HepG2 (cell line): ENCODE measurements around the gene RAE1. TPM values are rescaled to one million over a fixed set of nuclear protein-coding genes. Genes with fewer than 3 reads are reported as not detected.
A peak's percentile ranks its signal among the peaks of the same experiment; 100 is the strongest.

Experiments used
- MTA1 ChIP-seq: sonication (generic); formaldehyde crosslinking; IDR thresholded peaks from 2 replicates; pipeline ENCODE4 v1.4.0; 2020; ENCODE audit warnings: missing genetic modification reagents, mild to moderate bottlenecking, borderline replicate concordance
- SALL2 ChIP-seq: sonication (generic); formaldehyde crosslinking; IDR thresholded peaks from 2 replicates; pipeline ENCODE4 v1.8.1; 2023; ENCODE audit warnings: mild to moderate bottlenecking, missing genetic modification reagents, inconsistent platforms
- SNAI1 ChIP-seq: sonication (generic); formaldehyde crosslinking; IDR thresholded peaks from 2 replicates; pipeline ENCODE4 v1.5.0; 2020; ENCODE audit warnings: mild to moderate bottlenecking, missing genetic modification reagents, borderline replicate concordance
- SUZ12 ChIP-seq: fragments of 150-350 bp; IDR thresholded peaks from 2 replicates; pipeline ENCODE4 v1.6.1; 2014; ENCODE audit warnings: low read depth, low read length
- TMF1 ChIP-seq: sonication (generic); formaldehyde crosslinking; IDR thresholded peaks from 2 replicates; pipeline ENCODE4 v1.8.1; 2022; ENCODE audit warnings: low read depth, missing genetic modification reagents
- ZC3H13 ChIP-seq: sonication (generic); formaldehyde crosslinking; IDR thresholded peaks from 2 replicates; pipeline ENCODE4 v1.8.1; 2023; ENCODE audit warnings: mild to moderate bottlenecking, missing genetic modification reagents, moderate library complexity
- ZFP62 ChIP-seq: sonication (generic); formaldehyde crosslinking; IDR thresholded peaks from 2 replicates; pipeline ENCODE4 v1.4.0; 2020; ENCODE audit warnings: missing genetic modification reagents
- ZNF441 ChIP-seq: sonication (generic); formaldehyde crosslinking; IDR thresholded peaks from 2 replicates; pipeline ENCODE4 v1.7.0; 2021; ENCODE audit warnings: missing genetic modification reagents, borderline replicate concordance
- ZNF501 ChIP-seq: sonication (generic); formaldehyde crosslinking; IDR thresholded peaks from 2 replicates; pipeline ENCODE4 v1.5.1; 2020; ENCODE audit warnings: mild to moderate bottlenecking, moderate library complexity, missing genetic modification reagents
- ZNF713 ChIP-seq: sonication (generic); formaldehyde crosslinking; IDR thresholded peaks from 2 replicates; pipeline ENCODE4 v1.4.0; 2020; ENCODE audit warnings: mild to moderate bottlenecking, missing genetic modification reagents
- ZNF790 ChIP-seq: sonication (generic); formaldehyde crosslinking; IDR thresholded peaks from 2 replicates; pipeline ENCODE4 v1.8.0; 2022; ENCODE audit warnings: missing genetic modification reagents, mild to moderate bottlenecking, borderline replicate concordance
- ZNF839 ChIP-seq: sonication (generic); formaldehyde crosslinking; IDR thresholded peaks from 2 replicates; pipeline ENCODE4 v1.4.0; 2020; ENCODE audit warnings: missing genetic modification reagents, mild to moderate bottlenecking, borderline replicate concordance
- polyA plus RNA-seq, 8 experiments: library from polyadenylated mRNA; depleted of rRNA in 3 of 8; stranded (reverse) in 7 of 8; unstranded in 1 of 8; fragments of >200 nt; fragmentation: Illumina TruSeq in 4 of 8; extraction: Trizol in 4 of 8; gene quantifications; 2 replicates each; pipeline versions ENCODE4 v1.2.1 to v1.2.3, GENCODE V29; 2011 to 2016; ENCODE audit warnings: low read depth in 4 of 8, missing spikeins in 1 of 8, mixed read lengths in 1 of 8; ENCODE audit not compliant: insufficient read depth in 1 of 8
- total RNA-seq, 5 experiments: library from RNA; depleted of rRNA; stranded (reverse); fragments of >200 nt; fragmentation: Illumina TruSeq; extraction: Trizol; gene quantifications; 2 replicates each; pipeline ENCODE4 v1.2.3, GENCODE V29; 2016; ENCODE audit warnings: low read depth in 1 of 5
- TF ChIP-seq, protein P1 (sequence below): sonication (generic); formaldehyde crosslinking; IDR thresholded peaks from 2 replicates; pipeline ENCODE4 v1.4.0; 2020; ENCODE audit warnings: mild to moderate bottlenecking, missing genetic modification reagents, borderline replicate concordance
- TF ChIP-seq, protein P2 (sequence below): sonication (generic); formaldehyde crosslinking; IDR thresholded peaks from 2 replicates; pipeline ENCODE4 v1.4.0; 2020; ENCODE audit warnings: missing genetic modification reagents
- TF ChIP-seq, protein P3 (sequence below): sonication (generic); formaldehyde crosslinking; IDR thresholded peaks from 2 replicates; pipeline ENCODE4 v1.4.0; 2020; ENCODE audit warnings: missing genetic modification reagents, borderline replicate concordance
- TF ChIP-seq, protein P4 (sequence below): sonication (generic); formaldehyde crosslinking; IDR thresholded peaks from 2 replicates; pipeline ENCODE4 v1.4.0; 2020; ENCODE audit warnings: missing genetic modification reagents, borderline replicate concordance

Gene RAE1
- total and polyA plus RNA-seq, 2 of the 13 experiments (the other 11 are each of a cell fraction or from before 2014, with no cell fraction given), result 36.1 to 72.9 TPM

DNA sequence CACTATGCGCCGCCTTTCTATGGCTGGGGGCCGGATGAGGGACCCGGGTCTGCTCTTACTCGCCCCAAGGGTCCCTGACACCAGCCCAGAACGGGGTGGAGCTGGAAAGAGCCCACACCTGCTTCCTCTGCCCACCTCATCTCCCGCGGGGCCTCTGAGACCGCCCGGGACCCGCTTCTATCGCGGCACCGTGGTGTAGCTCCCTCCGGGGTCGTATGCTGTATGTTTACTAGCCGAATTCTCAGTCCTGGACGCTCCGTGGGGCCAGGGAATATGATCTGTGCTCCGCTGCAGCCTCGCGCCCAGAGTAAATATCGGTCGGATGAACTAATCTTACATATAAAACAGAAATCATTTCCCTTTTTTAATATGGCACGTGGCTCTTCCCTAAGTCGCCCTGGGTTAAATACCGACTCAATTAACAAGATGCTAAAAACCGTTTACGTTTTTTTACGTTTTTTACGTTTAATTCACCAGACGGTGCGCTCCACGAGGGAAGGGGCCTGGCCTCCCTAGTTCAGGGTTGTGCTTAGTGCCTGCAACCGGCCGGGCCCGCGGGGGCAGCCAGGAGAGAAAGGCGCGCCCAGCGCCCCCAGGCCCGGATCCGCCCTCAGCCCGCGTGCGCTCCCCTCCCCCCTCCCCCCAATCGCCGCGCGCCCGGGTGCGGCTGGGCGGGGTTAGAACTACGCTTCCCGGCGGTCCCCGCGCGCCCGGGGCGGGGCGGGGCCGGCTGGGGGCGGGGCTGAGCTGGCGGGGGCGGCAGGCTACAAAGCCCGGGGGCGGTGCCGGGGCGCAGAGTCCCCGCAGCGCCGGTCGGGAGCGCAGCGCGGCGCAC is 39.8 kb downstream of the RAE1 start, which contains the start of gene RBM38 (continued):
- TF ChIP-seq, protein P1, sequence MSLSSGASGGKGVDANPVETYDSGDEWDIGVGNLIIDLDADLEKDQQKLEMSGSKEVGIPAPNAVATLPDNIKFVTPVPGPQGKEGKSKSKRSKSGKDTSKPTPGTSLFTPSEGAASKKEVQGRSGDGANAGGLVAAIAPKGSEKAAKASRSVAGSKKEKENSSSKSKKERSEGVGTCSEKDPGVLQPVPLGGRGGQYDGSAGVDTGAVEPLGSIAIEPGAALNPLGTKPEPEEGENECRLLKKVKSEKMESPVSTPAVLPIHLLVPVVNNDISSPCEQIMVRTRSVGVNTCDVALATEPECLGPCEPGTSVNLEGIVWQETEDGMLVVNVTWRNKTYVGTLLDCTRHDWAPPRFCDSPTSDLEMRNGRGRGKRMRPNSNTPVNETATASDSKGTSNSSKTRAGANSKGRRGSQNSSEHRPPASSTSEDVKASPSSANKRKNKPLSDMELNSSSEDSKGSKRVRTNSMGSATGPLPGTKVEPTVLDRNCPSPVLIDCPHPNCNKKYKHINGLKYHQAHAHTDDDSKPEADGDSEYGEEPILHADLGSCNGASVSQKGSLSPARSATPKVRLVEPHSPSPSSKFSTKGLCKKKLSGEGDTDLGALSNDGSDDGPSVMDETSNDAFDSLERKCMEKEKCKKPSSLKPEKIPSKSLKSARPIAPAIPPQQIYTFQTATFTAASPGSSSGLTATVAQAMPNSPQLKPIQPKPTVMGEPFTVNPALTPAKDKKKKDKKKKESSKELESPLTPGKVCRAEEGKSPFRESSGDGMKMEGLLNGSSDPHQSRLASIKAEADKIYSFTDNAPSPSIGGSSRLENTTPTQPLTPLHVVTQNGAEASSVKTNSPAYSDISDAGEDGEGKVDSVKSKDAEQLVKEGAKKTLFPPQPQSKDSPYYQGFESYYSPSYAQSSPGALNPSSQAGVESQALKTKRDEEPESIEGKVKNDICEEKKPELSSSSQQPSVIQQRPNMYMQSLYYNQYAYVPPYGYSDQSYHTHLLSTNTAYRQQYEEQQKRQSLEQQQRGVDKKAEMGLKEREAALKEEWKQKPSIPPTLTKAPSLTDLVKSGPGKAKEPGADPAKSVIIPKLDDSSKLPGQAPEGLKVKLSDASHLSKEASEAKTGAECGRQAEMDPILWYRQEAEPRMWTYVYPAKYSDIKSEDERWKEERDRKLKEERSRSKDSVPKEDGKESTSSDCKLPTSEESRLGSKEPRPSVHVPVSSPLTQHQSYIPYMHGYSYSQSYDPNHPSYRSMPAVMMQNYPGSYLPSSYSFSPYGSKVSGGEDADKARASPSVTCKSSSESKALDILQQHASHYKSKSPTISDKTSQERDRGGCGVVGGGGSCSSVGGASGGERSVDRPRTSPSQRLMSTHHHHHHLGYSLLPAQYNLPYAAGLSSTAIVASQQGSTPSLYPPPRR, result no peak
- peak; percentile 66; the same call in 1 of the 2 replicates for TF ChIP-seq ZNF441 (CRISPR knock-in tag)
- TF ChIP-seq, protein P2, sequence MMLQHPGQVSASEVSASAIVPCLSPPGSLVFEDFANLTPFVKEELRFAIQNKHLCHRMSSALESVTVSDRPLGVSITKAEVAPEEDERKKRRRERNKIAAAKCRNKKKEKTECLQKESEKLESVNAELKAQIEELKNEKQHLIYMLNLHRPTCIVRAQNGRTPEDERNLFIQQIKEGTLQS (CRISPR knock-in tag), result no peak
- TF ChIP-seq TMF1 (CRISPR knock-in tag), result no peak
- TF ChIP-seq SNAI1, result 0 out of 2 replicates have a peak, but pooled peaks have one; percentile 74
- TF ChIP-seq ZFP62 (CRISPR knock-in tag), result no peak
- TF ChIP-seq ZNF839, result peak; percentile 63; the same call in 1 of the 2 replicates
- no peak for TF ChIP-seq ZC3H13 (CRISPR knock-in tag)
- TF ChIP-seq SUZ12, result peak; percentile 39; the same call in 1 of the 2 replicates
- peak; percentile 71; the same call in 1 of the 2 replicates for TF ChIP-seq ZNF501 (CRISPR knock-in tag)
- TF ChIP-seq ZNF713 (CRISPR knock-in tag), result no peak
- no peak for TF ChIP-seq SALL2 (CRISPR knock-in tag)
- TF ChIP-seq, protein P3, sequence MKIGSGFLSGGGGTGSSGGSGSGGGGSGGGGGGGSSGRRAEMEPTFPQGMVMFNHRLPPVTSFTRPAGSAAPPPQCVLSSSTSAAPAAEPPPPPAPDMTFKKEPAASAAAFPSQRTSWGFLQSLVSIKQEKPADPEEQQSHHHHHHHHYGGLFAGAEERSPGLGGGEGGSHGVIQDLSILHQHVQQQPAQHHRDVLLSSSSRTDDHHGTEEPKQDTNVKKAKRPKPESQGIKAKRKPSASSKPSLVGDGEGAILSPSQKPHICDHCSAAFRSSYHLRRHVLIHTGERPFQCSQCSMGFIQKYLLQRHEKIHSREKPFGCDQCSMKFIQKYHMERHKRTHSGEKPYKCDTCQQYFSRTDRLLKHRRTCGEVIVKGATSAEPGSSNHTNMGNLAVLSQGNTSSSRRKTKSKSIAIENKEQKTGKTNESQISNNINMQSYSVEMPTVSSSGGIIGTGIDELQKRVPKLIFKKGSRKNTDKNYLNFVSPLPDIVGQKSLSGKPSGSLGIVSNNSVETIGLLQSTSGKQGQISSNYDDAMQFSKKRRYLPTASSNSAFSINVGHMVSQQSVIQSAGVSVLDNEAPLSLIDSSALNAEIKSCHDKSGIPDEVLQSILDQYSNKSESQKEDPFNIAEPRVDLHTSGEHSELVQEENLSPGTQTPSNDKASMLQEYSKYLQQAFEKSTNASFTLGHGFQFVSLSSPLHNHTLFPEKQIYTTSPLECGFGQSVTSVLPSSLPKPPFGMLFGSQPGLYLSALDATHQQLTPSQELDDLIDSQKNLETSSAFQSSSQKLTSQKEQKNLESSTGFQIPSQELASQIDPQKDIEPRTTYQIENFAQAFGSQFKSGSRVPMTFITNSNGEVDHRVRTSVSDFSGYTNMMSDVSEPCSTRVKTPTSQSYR, result peak; percentile 91
- TF ChIP-seq, protein P4, sequence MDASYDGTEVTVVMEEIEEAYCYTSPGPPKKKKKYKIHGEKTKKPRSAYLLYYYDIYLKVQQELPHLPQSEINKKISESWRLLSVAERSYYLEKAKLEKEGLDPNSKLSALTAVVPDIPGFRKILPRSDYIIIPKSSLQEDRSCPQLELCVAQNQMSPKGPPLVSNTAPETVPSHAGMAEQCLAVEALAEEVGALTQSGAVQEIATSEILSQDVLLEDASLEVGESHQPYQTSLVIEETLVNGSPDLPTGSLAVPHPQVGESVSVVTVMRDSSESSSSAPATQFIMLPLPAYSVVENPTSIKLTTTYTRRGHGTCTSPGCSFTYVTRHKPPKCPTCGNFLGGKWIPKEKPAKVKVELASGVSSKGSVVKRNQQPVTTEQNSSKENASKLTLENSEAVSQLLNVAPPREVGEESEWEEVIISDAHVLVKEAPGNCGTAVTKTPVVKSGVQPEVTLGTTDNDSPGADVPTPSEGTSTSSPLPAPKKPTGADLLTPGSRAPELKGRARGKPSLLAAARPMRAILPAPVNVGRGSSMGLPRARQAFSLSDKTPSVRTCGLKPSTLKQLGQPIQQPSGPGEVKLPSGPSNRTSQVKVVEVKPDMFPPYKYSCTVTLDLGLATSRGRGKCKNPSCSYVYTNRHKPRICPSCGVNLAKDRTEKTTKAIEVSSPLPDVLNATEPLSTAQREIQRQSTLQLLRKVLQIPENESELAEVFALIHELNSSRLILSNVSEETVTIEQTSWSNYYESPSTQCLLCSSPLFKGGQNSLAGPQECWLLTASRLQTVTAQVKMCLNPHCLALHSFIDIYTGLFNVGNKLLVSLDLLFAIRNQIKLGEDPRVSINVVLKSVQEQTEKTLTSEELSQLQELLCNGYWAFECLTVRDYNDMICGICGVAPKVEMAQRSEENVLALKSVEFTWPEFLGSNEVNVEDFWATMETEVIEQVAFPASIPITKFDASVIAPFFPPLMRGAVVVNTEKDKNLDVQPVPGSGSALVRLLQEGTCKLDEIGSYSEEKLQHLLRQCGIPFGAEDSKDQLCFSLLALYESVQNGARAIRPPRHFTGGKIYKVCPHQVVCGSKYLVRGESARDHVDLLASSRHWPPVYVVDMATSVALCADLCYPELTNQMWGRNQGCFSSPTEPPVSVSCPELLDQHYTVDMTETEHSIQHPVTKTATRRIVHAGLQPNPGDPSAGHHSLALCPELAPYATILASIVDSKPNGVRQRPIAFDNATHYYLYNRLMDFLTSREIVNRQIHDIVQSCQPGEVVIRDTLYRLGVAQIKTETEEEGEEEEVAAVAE, result no peak
- TF ChIP-seq ZNF790, result no peak
- TF ChIP-seq MTA1, result no peak
